ENCODE measurements around the gene ENDOV. TPM values are rescaled to one million over a fixed set of nuclear protein-coding genes. Genes with fewer than 3 reads are reported as not detected.

ENDOV gene
- total RNA-seq, 4 donors from 2014 or later: 17.1 to 47.8 (median 19.3) TPM

GRCh38 chr17:80428363-80428762, 13.4 kb downstream of the ENDOV start:
- TF ChIP-seq POLR2AphosphoS5 (IDR thresholded peaks at IDR 0.05) (no peak), POLR2A (IDR thresholded peaks at IDR 0.05) (no peak), CTCF (IDR thresholded peaks at IDR 0.05) (no peak), EP300 (IDR thresholded peaks at IDR 0.05) (no peak)
- no peak for DNase-seq (ENCODE audit: low spot score in 2 of 2)
- Histone ChIP-seq H3K27me3 (no peaks in the 10 kb centered on the region), H3K27ac (no peak overlapping the region), H3K4me3 (no peak overlapping the region), H3K9me3 (no peaks in the 10 kb centered on the region), H3K36me3 (peaks cover 7% of the 10 kb centered on the region), H3K4me1 (peaks cover 13% of the 10 kb centered on the region)
- WGBS: no CpG with 5 or more reads among the region's 12 CpGs

DNA sequence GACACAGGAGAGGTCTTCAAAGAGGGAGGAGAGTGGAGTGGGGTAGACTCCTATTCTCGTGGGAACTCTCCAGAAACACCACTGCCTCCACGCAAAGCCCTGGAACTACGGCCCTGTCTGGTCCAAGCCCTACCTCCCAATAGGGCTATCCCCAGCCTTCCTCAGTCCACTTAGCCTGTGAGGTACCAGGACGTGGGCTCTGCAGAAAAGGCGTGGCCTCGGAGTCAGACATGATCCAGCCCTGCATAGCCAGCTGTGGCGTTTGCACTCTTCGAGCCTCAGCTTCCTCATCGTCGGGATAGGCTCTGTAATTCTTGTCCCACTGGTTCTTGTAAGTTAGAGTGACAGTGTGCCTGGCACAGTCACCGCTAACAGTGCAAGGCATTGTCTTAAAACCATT, 13.8 kb downstream of the ENDOV start:
- no peak overlapping the region for H3K27ac ChIP-seq
- 81% methylated on average over 10 of the region's 11 CpGs for WGBS
- no peaks in the 10 kb centered on the region for H3K27me3 ChIP-seq
- TF ChIP-seq POLR2AphosphoS5 (IDR thresholded peaks at IDR 0.05) (no peak), EP300 (IDR thresholded peaks at IDR 0.05) (no peak), POLR2A (IDR thresholded peaks at IDR 0.05) (no peak), CTCF (IDR thresholded peaks at IDR 0.05) (no peak)
- H3K4me3 ChIP-seq: no peak overlapping the region
- H3K9me3 ChIP-seq: no peaks in the 10 kb centered on the region
- H3K4me1 ChIP-seq: peaks cover 9% of the 10 kb centered on the region
- DNase-seq (ENCODE audit: low spot score in 2 of 2): no peak
- peaks cover 7% of the 10 kb centered on the region for H3K36me3 ChIP-seq

DNA sequence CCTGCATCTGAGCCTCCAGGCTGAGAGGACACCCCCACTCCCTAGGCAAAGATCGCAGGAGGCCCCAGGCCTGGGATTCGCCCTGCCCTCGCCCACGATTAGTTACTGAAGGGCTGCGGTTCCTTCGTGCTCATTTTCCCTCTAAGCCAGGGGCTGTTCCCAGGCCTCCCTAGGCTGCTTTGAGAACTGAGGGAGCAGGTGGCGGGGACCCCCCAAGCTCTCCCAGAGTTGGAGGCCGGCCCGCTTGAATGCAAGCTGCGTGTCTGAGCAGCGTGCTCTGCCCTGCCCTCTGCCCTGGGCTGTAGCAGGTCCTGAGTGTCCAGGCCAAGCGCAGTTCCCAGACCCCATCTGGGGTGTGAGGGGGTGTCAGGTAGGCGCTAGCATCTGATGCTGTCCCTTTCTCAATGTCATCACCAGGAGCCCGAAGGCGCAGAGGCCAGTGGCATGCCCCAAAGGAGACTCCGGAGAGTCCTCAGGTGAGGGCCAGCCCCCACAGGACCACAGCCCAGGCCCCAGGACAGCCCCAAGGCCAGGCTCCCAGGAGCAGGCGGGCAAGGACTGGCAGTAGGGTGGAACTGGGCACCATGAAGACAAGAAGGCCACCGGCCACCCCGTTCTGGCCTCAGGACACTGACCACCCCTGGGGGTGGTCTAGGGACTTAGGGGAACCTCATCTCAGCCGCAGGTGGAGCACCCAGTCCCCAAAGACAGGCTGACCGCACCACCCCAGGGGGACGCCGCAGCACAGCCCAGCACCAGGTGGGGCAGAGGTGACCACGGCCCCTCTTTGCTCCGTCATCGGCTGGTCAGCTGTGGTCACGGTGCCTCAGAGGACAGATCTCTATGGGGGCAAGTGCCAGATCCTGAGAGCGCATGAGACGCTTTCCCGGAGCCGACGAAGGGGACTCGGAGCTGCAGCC, 14.6 kb downstream of the ENDOV start:
- H3K9me3 ChIP-seq: no peaks in the 10 kb centered on the region
- H3K27me3 ChIP-seq: no peaks in the 10 kb centered on the region
- no peak overlapping the region for H3K4me3 ChIP-seq
- H3K27ac ChIP-seq: no peak overlapping the region
- H3K36me3 ChIP-seq: peaks cover 7% of the 10 kb centered on the region
- 93% methylated on average over 23 of the region's 33 CpGs for WGBS
- peaks cover 7% of the 10 kb centered on the region for H3K4me1 ChIP-seq
- DNase-seq (ENCODE audit: low spot score in 2 of 2): no peak
- TF ChIP-seq EP300 (IDR thresholded peaks at IDR 0.05) (no peak), POLR2A (IDR thresholded peaks at IDR 0.05) (no peak), POLR2AphosphoS5 (IDR thresholded peaks at IDR 0.05) (no peak), CTCF (IDR thresholded peaks at IDR 0.05) (no peak)

- WGBS: 83% methylated on average over 9 of the region's 15 CpGs
- no peaks in the 10 kb centered on the region for H3K27me3 ChIP-seq
- H3K27ac ChIP-seq: no peak overlapping the region
- H3K4me1 ChIP-seq: peaks cover 7% of the 10 kb centered on the region
- DNase-seq (ENCODE audit: low spot score in 2 of 2): no peak
- H3K36me3 ChIP-seq: peaks cover 7% of the 10 kb centered on the region
- H3K4me3 ChIP-seq: no peak overlapping the region
- TF ChIP-seq POLR2AphosphoS5 (IDR thresholded peaks at IDR 0.05) (no peak), CTCF (IDR thresholded peaks at IDR 0.05) (no peak), EP300 (IDR thresholded peaks at IDR 0.05) (no peak), POLR2A (IDR thresholded peaks at IDR 0.05) (no peak)
- H3K9me3 ChIP-seq: no peaks in the 10 kb centered on the region
Observed at GRCh38 chr17:80430446-80431245, 15.7 kb downstream of the ENDOV start.

All from suprapubic skin (tissue), 4 donors.